T-cell (primary cell): Measurements from ENCODE around the gene KLF1. TPM values are rescaled to one million over a fixed set of nuclear protein-coding genes. Genes with fewer than 3 reads are reported as not detected.
A peak's percentile ranks its signal among the peaks of the same experiment; 100 is the strongest.

Experiments used
- ATAC-seq, 4 experiments: fragments of 200-7000 bp in 3 of 4; fragments of 150-1000 bp in 1 of 4; cut with Tn5 transposase; replicated peaks in 1 of 4; 1 replicate in 3 of 4; 2 replicates in 1 of 4; pipeline ENCODE4 v1.10.0; 2021; ENCODE audit warnings: moderate library complexity in 3 of 4, mild to moderate bottlenecking in 2 of 4, moderate number of reproducible peaks in 1 of 4
- CTCF ChIA-PET, 2 donors: fragments of 300-600 bp; sonication (Branson Sonifier 250); formaldehyde crosslinking; loops; one replicate each; lab custom pipeline; 2022; ENCODE audit warnings: antibody characterized with exemption in 2 of 2; lab: Charles Lee
- POLR2A ChIA-PET, 2 donors: fragments of 300-600 bp; sonication (Branson Sonifier 250); formaldehyde crosslinking; loops; one replicate each; lab custom pipeline; 2022; ENCODE audit warnings: antibody characterized with exemption in 2 of 2; lab: Charles Lee
- DNase-seq, 35 experiments: peaks; one replicate each; pipeline versions ENCODE4 v3.0.0 to v3.0.0-alpha.2; 2013 to 2023
- H3K27ac ChIP-seq: one replicate; pipeline ENCODE4 v1.5.1; 2013; ENCODE audit warnings: low read length
- H3K27me3 ChIP-seq, 2 experiments: replicated peaks in 1 of 2; 1 replicate in 1 of 2; 2 replicates in 1 of 2; pipeline versions ENCODE4 v1.6.1 to v1.7.0; 2013; ENCODE audit warnings: low read length in 1 of 2, mixed read lengths in 1 of 2; ENCODE audit not compliant: control insufficient read depth in 2 of 2, insufficient read depth in 2 of 2; ENCODE audit errors: extremely low read depth in 1 of 2
- H3K36me3 ChIP-seq, 2 donors: 1 replicate in 1 of 2; 2 replicates in 1 of 2; pipeline versions ENCODE4 v1.6.1 to v1.7.0; 2013; ENCODE audit warnings: low read length in 1 of 2; ENCODE audit not compliant: control insufficient read depth in 2 of 2, insufficient read depth in 1 of 2; ENCODE audit errors: extremely low read depth in 1 of 2
- H3K4me1 ChIP-seq, 2 experiments: 1 replicate in 1 of 2; 2 replicates in 1 of 2; pipeline versions ENCODE4 v1.6.1 to v1.7.0; 2013; ENCODE audit warnings: low read length in 2 of 2, mixed read lengths in 1 of 2; ENCODE audit not compliant: insufficient read depth in 2 of 2, control insufficient read depth in 1 of 2; ENCODE audit errors: extremely low read depth in 1 of 2
- H3K4me3 ChIP-seq, 2 donors: 1 replicate in 1 of 2; 2 replicates in 1 of 2; pipeline versions ENCODE4 v1.5.1 to v1.7.0; 2013; ENCODE audit warnings: mild to moderate bottlenecking in 2 of 2, low read length in 1 of 2, moderate library complexity in 1 of 2; ENCODE audit not compliant: control insufficient read depth in 1 of 2; ENCODE audit errors: extremely low read depth in 1 of 2
- H3K9me3 ChIP-seq: 2 replicates; pipeline ENCODE4 v1.7.0; 2013
- H3K27ac Mint-ChIP-seq, 2 donors: one replicate each; pipeline ENCODE4 v1.8.0; 2020 to 2021; ENCODE audit warnings: mild to moderate bottlenecking in 2 of 2, mixed read lengths in 2 of 2
- H3K27me3 Mint-ChIP-seq, 2 donors: one replicate each; pipeline ENCODE4 v1.8.0; 2021 to 2022; ENCODE audit warnings: mixed read lengths in 2 of 2
- H3K36me3 Mint-ChIP-seq: one replicate; pipeline ENCODE4 v1.8.0; 2021; ENCODE audit warnings: mixed read lengths
- H3K4me1 Mint-ChIP-seq, 3 donors: one replicate each; pipeline ENCODE4 v1.8.0; 2020 to 2022; ENCODE audit warnings: mixed read lengths in 3 of 3, mild to moderate bottlenecking in 1 of 3
- H3K4me3 Mint-ChIP-seq, 3 donors: one replicate each; pipeline ENCODE4 v1.8.0; 2020 to 2022; ENCODE audit warnings: mild to moderate bottlenecking in 3 of 3, mixed read lengths in 3 of 3, moderate library complexity in 3 of 3
- H3K9me3 Mint-ChIP-seq, 3 donors: one replicate each; pipeline ENCODE4 v1.8.0; 2020 to 2022; ENCODE audit warnings: mixed read lengths in 3 of 3
- WGBS: methylation state at CpG from one replicate; pipeline ENCODE4 v1.1.5; 2013; ENCODE audit warnings: missing lambda C conversion rate; ENCODE audit not compliant: insufficient coverage; 5-methylcytosine and 5-hydroxymethylcytosine counted together
- total RNA-seq, 35 experiments: library from RNA in 6 of 35; stranded (reverse) in 6 of 35; fragments of 120-200 nt in 1 of 35; gene quantifications; one replicate each; pipeline versions ENCODE4 v1.2.1 to v1.2.4 and lab custom pipeline; 2013 to 2026

Gene KLF1
- total RNA-seq, 5 donors from 2014 or later (not counting 1 experiment from before 2014, with no cell fraction given) = 0.36 to 0.67 (median 0.38) TPM; not detected in 2

- Mint-ChIP-seq H3K4me1 (peaks cover 29 to 37% (median 34%) of the 10 kb centered on the region in 3 donors), H3K27me3 (peaks cover 0 to 2% of the 10 kb centered on the region in 2 donors), H3K36me3 (peaks cover 3% of the 10 kb centered on the region), H3K27ac (peak overlapping the region; percentile 19 to 28), H3K4me3 (peak overlapping the region; percentile 43 to 73 (median 55)), H3K9me3 (no peaks in the 10 kb centered on the region)
- Histone ChIP-seq H3K4me3 (no peak overlapping the region), H3K27me3 (peaks cover 0 to 8% of the 10 kb centered on the region in 2 experiments), H3K36me3 (no peaks in the 10 kb centered on the region), H3K27ac (no peak overlapping the region), H3K9me3 (no peaks in the 10 kb centered on the region), H3K4me1 (peaks cover 6 to 35% of the 10 kb centered on the region in 2 experiments)
- WGBS = 93% methylated on average over 3 of the region's 5 CpGs
- DNase-seq (no peak), ATAC-seq (no peak)
- ChIA-PET CTCF (no interaction called here), POLR2A (no interaction called here)
These were observed 391 bp downstream of the KLF1 start for GRCh38 chr19:12886651-12886968.

DNA sequence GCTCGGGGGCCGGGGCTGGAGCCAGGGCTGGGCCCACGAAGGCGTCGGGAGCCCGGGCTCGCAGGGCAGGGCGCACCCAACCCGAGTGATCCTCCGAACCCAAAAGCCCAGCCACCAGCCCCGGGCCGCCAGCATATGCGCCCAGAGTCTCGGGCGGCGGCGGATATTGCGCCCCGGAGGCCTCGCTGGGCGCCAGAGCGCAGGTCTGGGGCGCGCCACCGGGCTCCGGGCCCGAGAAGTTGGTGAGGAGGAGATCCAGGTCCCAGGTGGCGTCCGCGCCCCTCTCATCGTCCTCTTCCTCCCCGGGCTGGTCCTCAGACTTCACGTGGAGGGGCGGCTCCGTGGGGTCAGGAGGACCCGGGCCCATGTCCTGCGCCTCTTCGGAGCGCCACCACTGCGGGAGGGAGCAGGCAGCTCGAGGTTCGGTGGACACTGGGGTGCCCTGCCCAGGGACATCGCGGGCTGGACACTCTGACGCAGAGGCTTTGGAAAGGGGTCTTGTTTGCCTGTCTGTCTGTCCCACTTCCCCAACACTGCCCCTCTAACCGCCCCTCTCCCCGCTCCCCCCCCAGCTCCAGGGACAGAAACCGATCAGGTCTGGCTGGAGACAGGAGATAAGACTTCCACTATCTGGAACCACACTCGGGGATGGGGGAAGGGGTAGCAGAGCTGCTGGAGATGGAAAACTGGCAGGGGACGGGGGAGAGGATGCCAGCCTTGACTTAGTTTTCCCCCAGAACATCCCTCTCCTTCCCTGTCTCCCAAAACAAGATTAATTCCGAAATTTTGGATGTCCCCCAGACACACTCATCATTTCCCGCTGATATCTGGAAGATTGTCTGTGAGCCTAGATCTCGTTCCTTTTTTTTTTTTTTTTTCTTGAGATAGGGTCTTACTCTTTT is 1.0 kb downstream of the KLF1 start:
- Mint-ChIP-seq H3K9me3 (no peaks in the 10 kb centered on the region), H3K4me1 (peaks cover 25 to 35% (median 28%) of the 10 kb centered on the region in 3 donors), H3K36me3 (peaks cover 1% of the 10 kb centered on the region), H3K4me3 (peak overlapping the region; percentile 43 to 80 (median 55)), H3K27me3 (peaks cover 0 to 2% of the 10 kb centered on the region in 2 donors), H3K27ac (peak overlapping the region; percentile 19 to 28)
- Histone ChIP-seq H3K27me3 (peaks cover 0 to 8% of the 10 kb centered on the region in 2 experiments), H3K36me3 (no peaks in the 10 kb centered on the region), H3K9me3 (no peaks in the 10 kb centered on the region), H3K4me3 (peak overlapping the region in 1 of 2 donors; percentile 64), H3K4me1 (peaks cover 5 to 33% of the 10 kb centered on the region in 2 experiments), H3K27ac (no peak overlapping the region)
- ChIA-PET POLR2A (interaction anchor here in 1 of 2 donors (0.5 kb wide), 1 partner anchor 33 kb away, joined by 5 read pairs; no protein-coding TSS in a partner anchor), CTCF (interaction anchor here in 1 of 2 donors (1.0 to 1.6 kb wide), 7 partner anchors 10 to 80 kb away, joined by 4 to 19 read pairs (median 5); partner anchors contain the start of genes CALR, FARSA and SYCE2)
- ATAC-seq (peak in 2 of 4 experiments; percentile 12 to 27), DNase-seq (no peak)
- WGBS = 11% methylated on average over 43 of the region's 53 CpGs

DNA sequence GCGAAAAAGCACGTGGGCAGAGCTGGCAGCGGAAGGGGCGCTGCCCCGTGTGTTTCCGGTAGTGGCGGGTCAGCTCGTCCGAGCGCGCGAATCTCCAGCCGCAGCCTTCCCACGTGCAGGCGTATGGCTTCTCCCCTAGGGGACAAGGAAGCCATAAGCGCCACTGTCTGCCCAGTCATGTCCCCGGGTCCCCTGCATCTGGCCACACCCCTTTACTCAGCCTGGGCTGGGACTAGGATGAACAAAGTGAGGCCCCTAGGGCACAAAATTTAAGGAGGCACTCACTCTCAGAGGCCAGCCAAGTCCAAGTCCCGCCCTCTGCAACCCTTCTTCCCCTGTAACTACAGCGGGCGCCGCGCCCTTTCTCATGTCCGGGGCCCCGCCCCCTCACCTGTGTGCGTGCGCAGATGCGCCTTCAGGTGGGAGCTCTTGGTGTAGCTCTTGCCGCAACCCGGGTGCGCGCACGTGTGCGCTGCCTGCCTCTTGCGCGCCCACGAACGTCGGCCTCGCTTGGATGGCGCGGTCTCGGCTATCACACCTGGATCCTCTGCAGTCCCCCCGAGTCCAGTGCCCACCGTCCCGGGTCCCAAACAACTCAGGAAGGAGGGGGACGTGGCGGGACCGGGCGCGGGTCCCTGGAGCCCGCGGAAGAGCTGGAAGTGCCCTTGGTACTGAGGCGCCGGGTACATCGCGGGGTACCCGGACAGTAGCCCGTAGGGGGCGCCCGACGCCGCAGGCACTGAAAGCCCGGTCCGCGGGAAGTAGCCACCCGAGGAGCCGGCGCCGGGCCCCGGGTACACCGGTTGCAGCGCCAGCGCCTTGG is 1.9 kb downstream of the KLF1 start:
- Histone ChIP-seq H3K36me3 (peaks cover 0 to 2% of the 10 kb centered on the region in 2 donors), H3K9me3 (no peaks in the 10 kb centered on the region), H3K4me1 (peaks cover 3 to 36% of the 10 kb centered on the region in 2 experiments), H3K27me3 (peaks cover 0 to 8% of the 10 kb centered on the region in 2 experiments), H3K27ac (peak overlapping the region; percentile 55), H3K4me3 (peak overlapping the region; percentile 35 to 64)
- Mint-ChIP-seq H3K4me1 (peaks cover 25 to 33% (median 26%) of the 10 kb centered on the region in 3 donors), H3K4me3 (peak overlapping the region; percentile 80 to 86 (median 85)), H3K36me3 (no peaks in the 10 kb centered on the region), H3K9me3 (no peaks in the 10 kb centered on the region), H3K27ac (peak overlapping the region; percentile 83 to 84), H3K27me3 (peaks cover 0 to 2% of the 10 kb centered on the region in 2 donors)
- POLR2A ChIA-PET = interaction anchor here (0.5 to 0.7 kb wide), 3 partner anchors 28 to 130 kb away, joined by 3 to 12 read pairs (median 5); no protein-coding TSS in a partner anchor
- CTCF ChIA-PET = interaction anchor here in 1 of 2 donors (0.6 to 1.6 kb wide), 12 partner anchors 9 to 109 kb away, joined by 3 to 19 read pairs (median 4); partner anchors contain the start of genes CALR, FARSA and SYCE2
- peak; percentile 73 to 91 (median 85) for DNase-seq
- peak; percentile 72 to 78 (median 75) for ATAC-seq
- WGBS = under 1% methylated on average over 73 of the region's 73 CpGs

- H3K4me1 Mint-ChIP-seq = peaks cover 28 to 35% (median 31%) of the 10 kb centered on the region in 3 donors
- H3K9me3 Mint-ChIP-seq = no peaks in the 10 kb centered on the region
- H3K4me3 Mint-ChIP-seq = peak overlapping the region in 1 of 3 donors; percentile 80
- no peaks in the 10 kb centered on the region for H3K36me3 Mint-ChIP-seq
- DNase-seq (no peak), ATAC-seq (no peak)
- CTCF ChIA-PET = interaction anchor here in 1 of 2 donors (0.6 to 1.6 kb wide), 11 partner anchors 9 to 109 kb away, joined by 3 to 19 read pairs (median 5); partner anchors contain the start of genes CALR, FARSA and SYCE2
- 66% methylated on average over 9 of the region's 12 CpGs for WGBS
- H3K4me3 ChIP-seq = peak overlapping the region; percentile 35 to 64
- H3K27me3 ChIP-seq = peaks cover 0 to 8% of the 10 kb centered on the region in 2 experiments
- POLR2A ChIA-PET = interaction anchor here (0.5 to 0.7 kb wide), 2 partner anchors 28 to 129 kb away, joined by 3 to 12 read pairs; no protein-coding TSS in a partner anchor
- H3K36me3 ChIP-seq = peaks cover 0 to 3% of the 10 kb centered on the region in 2 donors
- H3K9me3 ChIP-seq = no peaks in the 10 kb centered on the region
- peaks cover 3 to 39% of the 10 kb centered on the region in 2 experiments for H3K4me1 ChIP-seq
- H3K27ac ChIP-seq = no peak overlapping the region
- H3K27me3 Mint-ChIP-seq = peaks cover 0 to 2% of the 10 kb centered on the region in 2 donors
- no peak overlapping the region for H3K27ac Mint-ChIP-seq
These were observed 2.4 kb downstream of the KLF1 start for GRCh38 chr19:12884627-12884925.

DNA sequence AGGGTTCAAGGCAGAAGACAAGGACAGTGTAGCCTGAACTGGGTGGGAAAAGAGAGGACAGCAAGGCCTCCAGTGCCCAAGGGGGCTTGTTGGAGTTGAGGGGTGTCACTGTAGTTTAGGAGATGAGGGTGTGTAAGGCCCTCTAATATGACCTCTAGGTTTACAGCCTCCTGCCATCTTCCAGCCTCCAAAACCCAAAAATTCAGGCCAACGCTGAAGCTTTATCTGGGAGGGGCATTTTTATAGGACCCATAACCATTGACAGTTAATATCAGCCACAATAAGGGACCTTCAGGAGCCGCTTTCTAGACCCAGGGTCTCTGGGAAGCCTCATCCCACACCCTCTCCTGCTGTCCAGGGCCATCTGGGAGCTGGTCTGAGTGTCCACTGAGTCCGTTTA is 2.8 kb downstream of the KLF1 start:
- CTCF ChIA-PET = interaction anchor here in 1 of 2 donors (1.2 to 1.6 kb wide), 2 partner anchors 30 to 82 kb away, joined by 4 to 19 read pairs; no protein-coding TSS in a partner anchor

More for the DNA sequence above, 2.8 kb downstream of the KLF1 start:
- POLR2A ChIA-PET = no interaction called here
- ATAC-seq = no peak
- H3K4me1 ChIP-seq = peaks cover 3 to 42% of the 10 kb centered on the region in 2 experiments
- Mint-ChIP-seq H3K27me3 (peaks cover 0 to 2% of the 10 kb centered on the region in 2 donors), H3K4me3 (peak overlapping the region in 2 of 3 donors; percentile 17 to 80), H3K4me1 (peaks cover 31 to 37% (median 32%) of the 10 kb centered on the region in 3 donors), H3K36me3 (no peaks in the 10 kb centered on the region), H3K9me3 (no peaks in the 10 kb centered on the region), H3K27ac (no peak overlapping the region)
- DNase-seq = no peak
- H3K36me3 ChIP-seq = peaks cover 0 to 3% of the 10 kb centered on the region in 2 donors
- 100% methylated on average over 3 of the region's 3 CpGs for WGBS
- no peak overlapping the region for H3K27ac ChIP-seq
- H3K4me3 ChIP-seq = no peak overlapping the region
- no peaks in the 10 kb centered on the region for H3K9me3 ChIP-seq
- peaks cover 0 to 8% of the 10 kb centered on the region in 2 experiments for H3K27me3 ChIP-seq
